Sigmoid colon (tissue), 7 donors: ENCODE measurements around the gene CCDC47. TPM values are rescaled to one million over a fixed set of nuclear protein-coding genes. Genes with fewer than 3 reads are reported as not detected.

Experiments
- DNase-seq: peaks from one replicate; pipeline ENCODE4 v3.0.0-alpha.2; 2019
- H3K27ac ChIP-seq, 4 donors: fragments of 200-600 bp; sonication (generic); one replicate each; pipeline ENCODE4 v1.5.1; 2016 to 2019; ENCODE audit warnings: mild to moderate bottlenecking in 1 of 4
- H3K27me3 ChIP-seq, 3 donors: fragments of 200-600 bp; sonication (generic); one replicate each; pipeline ENCODE4 v1.5.1; 2019; ENCODE audit warnings: mild to moderate bottlenecking in 1 of 3
- H3K36me3 ChIP-seq, 4 donors: fragments of 200-600 bp; sonication (generic); one replicate each; pipeline ENCODE4 v1.5.1; 2016 to 2019
- H3K4me1 ChIP-seq, 4 donors: fragments of 200-600 bp; sonication (generic); one replicate each; pipeline ENCODE4 v1.5.1; 2017 to 2019
- H3K4me3 ChIP-seq, 4 donors: fragments of 200-600 bp; sonication (generic); one replicate each; pipeline ENCODE4 v1.5.1; 2017 to 2019; ENCODE audit warnings: mild to moderate bottlenecking in 2 of 4, moderate library complexity in 1 of 4
- H3K9me3 ChIP-seq, 4 donors: fragments of 200-600 bp in 3 of 4; sonication (generic) in 3 of 4; one replicate each; pipeline versions ENCODE4 v1.5.1 to v1.6.1; 2013 to 2019
- CTCF ChIP-seq, 4 experiments: fragments of 450-650 bp in 3 of 4; fragments of 200-600 bp in 1 of 4; IDR thresholded peaks; one replicate each; pipeline ENCODE4 v1.5.1; 2016 to 2019; ENCODE audit warnings: antibody characterized with exemption in 4 of 4, mild to moderate bottlenecking in 3 of 4, moderate library complexity in 2 of 4
- EP300 ChIP-seq, 4 donors: sonication (generic); formaldehyde crosslinking; IDR thresholded peaks; one replicate each; pipeline ENCODE4 v1.6.1; 2017; ENCODE audit warnings: antibody characterized with exemption in 4 of 4
- POLR2A ChIP-seq, 2 donors: fragments of 450-650 bp; IDR thresholded peaks; one replicate each; pipeline ENCODE4 v1.6.1; 2016; ENCODE audit warnings: antibody characterized with exemption in 2 of 2, mild to moderate bottlenecking in 2 of 2, moderate library complexity in 2 of 2
- POLR2AphosphoS5 ChIP-seq, 4 donors: sonication (generic); formaldehyde crosslinking; IDR thresholded peaks; one replicate each; pipeline ENCODE4 v1.6.1; 2017; ENCODE audit warnings: antibody characterized with exemption in 4 of 4
- WGBS, 2 donors: extraction: QIAGEN DNeasy Blood & Tissue Kit; methylation state at CpG; one replicate each; pipeline ENCODE4 v1.1.7; 2013; 5-methylcytosine and 5-hydroxymethylcytosine counted together
- intact Hi-C: fragments of 100-400 bp; cut with DNase I; formaldehyde crosslinking; loops from one replicate; pipeline ENCODE4 v1.15.1; 2023
- polyA plus RNA-seq, 3 donors: library from polyadenylated mRNA; stranded (reverse); fragments of 200-250 nt; gene quantifications; one replicate each; pipeline ENCODE4 v1.2.3, GENCODE V29; 2013
- total RNA-seq, 4 donors: library from RNA; depleted of rRNA; stranded (reverse); fragments of >200 nt; gene quantifications; one replicate each; pipeline ENCODE4 v1.1.0, GENCODE V29; 2016
- donor health status: healthy with polysubstance abuse.
- donor health status: Bipolar disorder and iron deficiency.
- donor health status: healthy.

Gene CCDC47
- total RNA-seq = 10 to 100 TPM; 35.7 to 47.1 (median 43.5) TPM
- 10 to 100 TPM; 12.0 to 65.4 (median 39.3) TPM for polyA plus RNA-seq

- no peaks in the 10 kb centered on the region for H3K9me3 ChIP-seq
- H3K27me3 ChIP-seq = no peaks in the 10 kb centered on the region
- H3K27ac ChIP-seq = peak within 1 kb of the TSS; percentile 97 to 99 (median 98)
- peak; percentile 98 to 99 (median 99) for TF ChIP-seq POLR2AphosphoS5 (IDR thresholded peaks at IDR 0.05)
- TF ChIP-seq POLR2A (IDR thresholded peaks at IDR 0.05) = peak; percentile 94 to 96
- TF ChIP-seq CTCF (IDR thresholded peaks at IDR 0.05) = no peak
- TF ChIP-seq EP300 (IDR thresholded peaks at IDR 0.05) = peak in 1 of 4 donors; percentile 91
- peaks cover 0 to 15% (median 4%) of the 10 kb centered on the region in 4 donors for H3K36me3 ChIP-seq
- WGBS, 2 donors = 0% methylated on average over 74 of the region's 74 CpGs
- peak; percentile 100 for DNase-seq
- peak within 1 kb of the TSS; percentile 80 to 98 (median 92) for H3K4me3 ChIP-seq
- H3K4me1 ChIP-seq = peaks cover 0 to 52% (median 42%) of the 10 kb centered on the region in 4 donors
- intact Hi-C loops = loop anchor here (2.0 kb wide), 2 partner anchors 31 to 69 kb away; partner anchors contain the start of gene SMARCD2
These were observed at the start of gene CCDC47 for GRCh38 chr17:63773272-63774140. TSS of gene CCDC47 (minus strand) at chr17:63773597. CDS start at chr17:63766175, 7,422 bp downstream.

GRCh38 chr17:63822537-63822936 lies 49.1 kb upstream of the CCDC47 start:
- DNase-seq = no peak
- TF ChIP-seq CTCF (IDR thresholded peaks at IDR 0.05) = no peak
- TF ChIP-seq POLR2AphosphoS5 (IDR thresholded peaks at IDR 0.05) = no peak
- TF ChIP-seq EP300 (IDR thresholded peaks at IDR 0.05) = no peak
- no peak for TF ChIP-seq POLR2A (IDR thresholded peaks at IDR 0.05)
- peaks cover 41 to 82% (median 73%) of the 10 kb centered on the region in 4 donors for H3K36me3 ChIP-seq

DNA sequence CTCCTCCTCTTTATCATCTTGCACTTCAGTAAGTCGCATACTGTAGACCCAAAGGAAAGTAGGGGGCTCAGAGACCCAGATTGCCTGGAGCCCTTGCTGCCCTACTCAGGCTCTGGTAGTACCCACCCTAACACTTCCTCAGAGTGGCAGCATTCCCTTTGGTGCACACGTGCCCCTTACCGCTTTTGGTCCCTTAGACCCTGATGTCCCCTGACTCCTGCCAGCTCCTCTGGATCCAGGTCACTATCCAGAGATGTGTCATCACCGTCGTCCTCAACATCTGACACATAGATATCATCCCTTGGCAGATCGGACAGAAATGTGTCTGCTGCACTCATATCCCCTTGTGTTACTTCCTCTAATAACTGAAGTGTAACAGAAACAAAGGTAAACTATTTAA lies 48.4 kb upstream of the CCDC47 start:
- no peak for DNase-seq
- Histone ChIP-seq H3K4me3 (no peak overlapping the region), H3K27ac (no peak overlapping the region), H3K36me3 (peaks cover 41 to 89% (median 80%) of the 10 kb centered on the region in 4 donors), H3K4me1 (peaks cover 0 to 12% (median 10%) of the 10 kb centered on the region in 4 donors), H3K27me3 (no peaks in the 10 kb centered on the region), H3K9me3 (no peaks in the 10 kb centered on the region)
- TF ChIP-seq POLR2AphosphoS5 (IDR thresholded peaks at IDR 0.05) (no peak), EP300 (IDR thresholded peaks at IDR 0.05) (no peak), POLR2A (IDR thresholded peaks at IDR 0.05) (no peak), CTCF (IDR thresholded peaks at IDR 0.05) (no peak)
- intact Hi-C loops = no loop called here
- 81 to 89% methylated on average over 6 of the region's 6 CpGs for WGBS, 2 donors

More at GRCh38 chr17:63822537-63822936, 49.1 kb upstream of the CCDC47 start:
- H3K4me3 ChIP-seq = no peak overlapping the region
- intact Hi-C loops = no loop called here
- H3K27me3 ChIP-seq = no peaks in the 10 kb centered on the region
- H3K4me1 ChIP-seq = peaks cover 0 to 12% (median 10%) of the 10 kb centered on the region in 4 donors
- H3K9me3 ChIP-seq = no peaks in the 10 kb centered on the region
- H3K27ac ChIP-seq = no peak overlapping the region

GRCh38 chr17:63820963-63821561 lies 47.7 kb upstream of the CCDC47 start:
- TF ChIP-seq CTCF (IDR thresholded peaks at IDR 0.05) (no peak), POLR2AphosphoS5 (IDR thresholded peaks at IDR 0.05) (no peak), POLR2A (IDR thresholded peaks at IDR 0.05) (no peak), EP300 (IDR thresholded peaks at IDR 0.05) (no peak)
- no peak for DNase-seq
- no peak overlapping the region for H3K27ac ChIP-seq
- H3K9me3 ChIP-seq = no peaks in the 10 kb centered on the region
- H3K4me1 ChIP-seq = peaks cover 0 to 7% (median 5%) of the 10 kb centered on the region in 4 donors
- no peaks in the 10 kb centered on the region for H3K27me3 ChIP-seq
- peaks cover 46 to 97% (median 84%) of the 10 kb centered on the region in 4 donors for H3K36me3 ChIP-seq
- 88 to 91% methylated on average over 10 of the region's 10 CpGs for WGBS, 2 donors
- no peak overlapping the region for H3K4me3 ChIP-seq
- intact Hi-C loops = no loop called here
